K562 (cell line): ENCODE measurements around the gene EPB41L1. TPM values are rescaled to one million over a fixed set of nuclear protein-coding genes. Genes with fewer than 3 reads are reported as not detected.
A peak's percentile ranks its signal among the peaks of the same experiment; 100 is the strongest.

Experiments
- ATAC-seq: fragments of 200-7000 bp; cut with Tn5 transposase; 3 replicates; pipeline ENCODE4 v1.9.1; 2020; ENCODE audit warnings: moderate library complexity
- BruUV-seq: library from RNA; stranded (reverse); fragments of 400-500 nt; replicated peaks from 2 replicates; lab custom pipeline; 2021; lab: Mats Ljungman, UMichigan
- CTCF ChIA-PET: fragments of 300-600 bp; formaldehyde crosslinking; extraction: SDS; loops from one replicate; lab custom pipeline; 2021; ENCODE audit warnings: low intra/inter-chr PET ratio; lab: Yijun Ruan, JAX
- POLR2A ChIA-PET: fragments of 300-600, 350-650 bp; sonication (Branson Sonifier 250); formaldehyde crosslinking; extraction: SDS; loops from one replicate; lab custom pipeline; 2021; ENCODE audit warnings: antibody characterized with exemption, inconsistent platforms; lab: Yijun Ruan, JAX
- DNase-seq, 4 experiments: peaks; one replicate each; pipeline versions ENCODE4 v3.0.0 to v3.0.0-alpha.2; 2011 to 2018; ENCODE audit warnings: low spot score in 3 of 4, mixed read lengths in 3 of 4; ENCODE audit errors: extremely low read depth in 1 of 4
- FAIRE-seq: peaks from 2 replicates; lab custom pipeline; 2011; peaks lifted over from hg19 to GRCh38; lab: Jason Lieb, UNC
- H2AFZ ChIP-seq: 2 replicates; pipeline ENCODE4 v1.6.0; 2011; ENCODE audit warnings: low read depth, low read length, control low read depth, inconsistent platforms
- H3K27ac ChIP-seq: fragments of 200-600 bp; 3 replicates; pipeline ENCODE4 v1.8.0; 2011; ENCODE audit warnings: low read depth, mild to moderate bottlenecking, control low read depth, inconsistent platforms, low read length, moderate library complexity, mixed read lengths; ENCODE audit errors: extremely low read depth
- H3K27me3 ChIP-seq, 2 experiments: fragments of 300-600 bp in 1 of 2; 2 replicates in 1 of 2; 3 replicates in 1 of 2; pipeline versions ENCODE4 v1.6.0 to v1.8.0; 2011; ENCODE audit warnings: inconsistent platforms in 2 of 2, low read length in 2 of 2, mild to moderate bottlenecking in 1 of 2, mixed read lengths in 1 of 2, moderate library complexity in 1 of 2; ENCODE audit not compliant: control insufficient read depth in 2 of 2, insufficient read depth in 2 of 2
- H3K36me3 ChIP-seq: fragments of 300-600 bp; 3 replicates; pipeline ENCODE4 v1.8.0; 2011; ENCODE audit warnings: mild to moderate bottlenecking, low read length, inconsistent platforms; ENCODE audit not compliant: control insufficient read depth, insufficient read depth
- H3K4me1 ChIP-seq, 2 experiments: fragments of 200-600 bp in 1 of 2; replicated peaks in 1 of 2; 2 replicates in 1 of 2; 3 replicates in 1 of 2; pipeline versions ENCODE4 v1.5.1 to v1.8.0; 2011; ENCODE audit warnings: inconsistent platforms in 2 of 2, low read length in 2 of 2, mild to moderate bottlenecking in 1 of 2, mixed read lengths in 1 of 2, moderate library complexity in 1 of 2; ENCODE audit not compliant: control insufficient read depth in 2 of 2, insufficient read depth in 2 of 2
- H3K4me2 ChIP-seq: 2 replicates; pipeline ENCODE4 v1.6.1; 2011; ENCODE audit warnings: low read length, control low read depth, inconsistent platforms, mixed read lengths; ENCODE audit not compliant: insufficient read depth
- H3K4me3 ChIP-seq: fragments of 200-600 bp; sonication (generic), shearing (Covaris generic); 2 replicates; pipeline ENCODE4 v1.5.1; 2016; ENCODE audit warnings: control low read depth, inconsistent platforms
- H3K79me2 ChIP-seq: fragments of 200-600 bp; 3 replicates; pipeline ENCODE4 v1.8.0; 2011; ENCODE audit warnings: low read length, inconsistent platforms; ENCODE audit not compliant: control insufficient read depth, insufficient read depth
- H3K9ac ChIP-seq, 2 experiments: 2 replicates each; pipeline versions ENCODE4 v1.6.0 to v1.6.1; 2011; ENCODE audit warnings: low read depth in 2 of 2, low read length in 2 of 2, control low read depth in 1 of 2, inconsistent platforms in 1 of 2, mild to moderate bottlenecking in 1 of 2, mixed read lengths in 1 of 2; ENCODE audit not compliant: insufficient read depth in 1 of 2
- H3K9me1 ChIP-seq: one replicate; pipeline ENCODE4 v1.6.0; 2011; ENCODE audit warnings: inconsistent platforms, mild to moderate bottlenecking, low read length, moderate library complexity; ENCODE audit not compliant: control insufficient read depth, insufficient read depth
- H3K9me3 ChIP-seq: replicated peaks from 2 replicates; pipeline ENCODE4 v1.5.1; 2011; ENCODE audit warnings: low read depth, low read length, inconsistent platforms; ENCODE audit not compliant: control insufficient read depth, insufficient read depth
- H4K20me1 ChIP-seq: replicated peaks from 2 replicates; pipeline ENCODE4 v1.6.1; 2011; ENCODE audit warnings: low read length, inconsistent platforms, mixed read lengths; ENCODE audit not compliant: control insufficient read depth, insufficient read depth
- GTF2F1 ChIP-seq: IDR thresholded peaks from 2 replicates; pipeline ENCODE4 v1.6.1; 2011; ENCODE audit warnings: low read depth, low read length, improper control_type of control experiment
- NFIC ChIP-seq: fragments of 450-650 bp; IDR thresholded peaks from 2 replicates; pipeline ENCODE4 v1.6.1; 2017; ENCODE audit warnings: mild to moderate bottlenecking, inconsistent platforms
- ZBTB1 ChIP-seq: sonication (generic); formaldehyde crosslinking; IDR thresholded peaks from 2 replicates; pipeline ENCODE4 v1.8.1; 2023; ENCODE audit warnings: missing genetic modification reagents, low read depth, mild to moderate bottlenecking, borderline replicate concordance
- ZNF551 ChIP-seq: fragments of 250-450 bp; sonication (Bioruptor Pico); IDR thresholded peaks from 2 replicates; pipeline ENCODE4 v1.5.0; 2021; ENCODE audit warnings: mild to moderate bottlenecking, moderate library complexity
- WGBS: fragments of 100-300 bp; shearing (Covaris generic); methylation state at CpG from one replicate; pipeline ENCODE4 v1.1.6; 2016; ENCODE audit warnings: low coverage, mixed read lengths; ENCODE audit not compliant: insufficient coverage; ENCODE audit errors: missing lambda C conversion rate; 5-methylcytosine and 5-hydroxymethylcytosine counted together
- in situ Hi-C: fragments of 300-500 bp; cut with MboI; formaldehyde crosslinking; loops from 4 replicates; pipeline ENCODE4 v1.15.0; 2018; ENCODE audit warnings: inconsistent platforms, mixed read lengths
- intact Hi-C: fragments of 100-400 bp; cut with micrococcal nuclease; formaldehyde crosslinking; loops from 2 replicates; pipeline ENCODE4 v1.14.2; 2022
- polyA plus RNA-seq, 8 experiments: library from polyadenylated mRNA; depleted of rRNA in 4 of 8; stranded (reverse) in 5 of 8; unstranded in 3 of 8; fragments of >200 nt; fragmentation: Nextera tagmentation in 2 of 8; fragmentation: Illumina TruSeq in 1 of 8; extraction: Ambion mirVana in 2 of 8; extraction: Trizol in 1 of 8; gene quantifications; 2 replicates each; pipeline versions ENCODE4 v1.2.1 to v1.2.3, GENCODE V29; 2011 to 2014; ENCODE audit warnings: inconsistent platforms in 1 of 8, missing spikeins in 1 of 8
- total RNA-seq, 7 experiments: library from RNA; depleted of rRNA in 6 of 7; stranded (reverse); fragments of >200 nt in 6 of 7; fragmentation: Illumina TruSeq in 2 of 7; extraction: Trizol in 2 of 7; gene quantifications; 2 replicates each; pipeline versions ENCODE4 v1.2.1 to v1.2.3, GENCODE V29; 2011 to 2021; ENCODE audit warnings: low replicate concordance in 1 of 7
- TF ChIP-seq, protein P1 (sequence below), 2 experiments: fragments of 450-650 bp; IDR thresholded peaks; 2 replicates each; pipeline ENCODE4 v1.6.1; 2016; ENCODE audit warnings: mild to moderate bottlenecking in 2 of 2, borderline replicate concordance in 1 of 2, low read depth in 1 of 2, moderate library complexity in 1 of 2
- TF ChIP-seq, protein P2 (sequence below): fragments of 450-650 bp; IDR thresholded peaks from 2 replicates; pipeline ENCODE4 v1.6.1; 2016; ENCODE audit warnings: low read depth, mild to moderate bottlenecking, moderate library complexity

Gene EPB41L1
- total and polyA plus RNA-seq, 9 of the 15 experiments (the other 6 are each of a cell fraction or from before 2014, with no cell fraction given): 0.11 to 4.3 (median 1.3) TPM

DNA sequence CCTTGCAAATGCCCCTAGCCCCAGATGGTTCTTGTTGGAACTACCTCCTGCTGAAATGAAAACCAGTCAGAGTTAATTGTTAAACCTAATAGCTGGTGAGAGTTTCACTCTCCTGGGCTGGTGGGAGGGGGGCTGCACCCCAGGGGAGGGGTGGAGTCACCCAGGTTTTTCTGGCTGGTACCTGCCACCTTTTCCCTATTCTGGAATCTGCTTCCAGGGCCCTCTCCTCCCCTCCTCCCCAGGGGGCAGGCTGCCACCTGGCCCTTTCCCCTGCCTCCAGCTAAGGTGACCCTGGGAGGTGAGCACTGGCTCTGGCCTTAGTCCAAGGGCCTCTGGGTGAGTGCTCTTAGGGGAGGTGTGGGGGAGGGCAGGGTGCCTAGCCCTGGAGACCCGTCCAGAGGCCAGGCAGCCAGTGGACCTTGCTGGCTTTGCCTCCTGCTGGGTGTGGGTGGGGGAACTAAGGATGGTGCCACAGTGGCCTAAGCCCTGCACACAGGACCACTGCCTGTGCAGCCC, 48.8 kb upstream of the EPB41L1 start:
- CTCF ChIA-PET: no interaction called here
- POLR2A ChIA-PET: no interaction called here
- H4K20me1 ChIP-seq: no peaks in the 10 kb centered on the region
- BruUV-seq: no TSS peak
- H3K27me3 ChIP-seq: no peaks in the 10 kb centered on the region
- DNase-seq: no peak
- intact Hi-C loops (no loop called here), in situ Hi-C loops (no loop called here)
- no peaks in the 10 kb centered on the region for H3K9me1 ChIP-seq
- no peak overlapping the region for H2AFZ ChIP-seq
- no peaks in the 10 kb centered on the region for H3K9me3 ChIP-seq
- no peak overlapping the region for H3K4me2 ChIP-seq
- H3K4me1 ChIP-seq: peaks cover 3 to 8% of the 10 kb centered on the region in 2 experiments; a peak in 4 of 5 replicates
- H3K9ac ChIP-seq: peak overlapping the region in 1 of 2 experiments; percentile 54; a peak in 1 of 4 replicates
- WGBS: 20% methylated on average over 1 of the region's 1 CpG
- no peak for FAIRE-seq
- no peaks in the 10 kb centered on the region for H3K79me2 ChIP-seq
- no peak overlapping the region for H3K4me3 ChIP-seq
- no peaks in the 10 kb centered on the region for H3K36me3 ChIP-seq
- ATAC-seq: peak; percentile 16; the same call in 1 of the 3 replicates
- H3K27ac ChIP-seq: no peak overlapping the region
- no peak for TF ChIP-seq GTF2F1
- TF ChIP-seq NFIC: peak; percentile 13; the same call in 1 of the 2 replicates
- TF ChIP-seq, protein P1, sequence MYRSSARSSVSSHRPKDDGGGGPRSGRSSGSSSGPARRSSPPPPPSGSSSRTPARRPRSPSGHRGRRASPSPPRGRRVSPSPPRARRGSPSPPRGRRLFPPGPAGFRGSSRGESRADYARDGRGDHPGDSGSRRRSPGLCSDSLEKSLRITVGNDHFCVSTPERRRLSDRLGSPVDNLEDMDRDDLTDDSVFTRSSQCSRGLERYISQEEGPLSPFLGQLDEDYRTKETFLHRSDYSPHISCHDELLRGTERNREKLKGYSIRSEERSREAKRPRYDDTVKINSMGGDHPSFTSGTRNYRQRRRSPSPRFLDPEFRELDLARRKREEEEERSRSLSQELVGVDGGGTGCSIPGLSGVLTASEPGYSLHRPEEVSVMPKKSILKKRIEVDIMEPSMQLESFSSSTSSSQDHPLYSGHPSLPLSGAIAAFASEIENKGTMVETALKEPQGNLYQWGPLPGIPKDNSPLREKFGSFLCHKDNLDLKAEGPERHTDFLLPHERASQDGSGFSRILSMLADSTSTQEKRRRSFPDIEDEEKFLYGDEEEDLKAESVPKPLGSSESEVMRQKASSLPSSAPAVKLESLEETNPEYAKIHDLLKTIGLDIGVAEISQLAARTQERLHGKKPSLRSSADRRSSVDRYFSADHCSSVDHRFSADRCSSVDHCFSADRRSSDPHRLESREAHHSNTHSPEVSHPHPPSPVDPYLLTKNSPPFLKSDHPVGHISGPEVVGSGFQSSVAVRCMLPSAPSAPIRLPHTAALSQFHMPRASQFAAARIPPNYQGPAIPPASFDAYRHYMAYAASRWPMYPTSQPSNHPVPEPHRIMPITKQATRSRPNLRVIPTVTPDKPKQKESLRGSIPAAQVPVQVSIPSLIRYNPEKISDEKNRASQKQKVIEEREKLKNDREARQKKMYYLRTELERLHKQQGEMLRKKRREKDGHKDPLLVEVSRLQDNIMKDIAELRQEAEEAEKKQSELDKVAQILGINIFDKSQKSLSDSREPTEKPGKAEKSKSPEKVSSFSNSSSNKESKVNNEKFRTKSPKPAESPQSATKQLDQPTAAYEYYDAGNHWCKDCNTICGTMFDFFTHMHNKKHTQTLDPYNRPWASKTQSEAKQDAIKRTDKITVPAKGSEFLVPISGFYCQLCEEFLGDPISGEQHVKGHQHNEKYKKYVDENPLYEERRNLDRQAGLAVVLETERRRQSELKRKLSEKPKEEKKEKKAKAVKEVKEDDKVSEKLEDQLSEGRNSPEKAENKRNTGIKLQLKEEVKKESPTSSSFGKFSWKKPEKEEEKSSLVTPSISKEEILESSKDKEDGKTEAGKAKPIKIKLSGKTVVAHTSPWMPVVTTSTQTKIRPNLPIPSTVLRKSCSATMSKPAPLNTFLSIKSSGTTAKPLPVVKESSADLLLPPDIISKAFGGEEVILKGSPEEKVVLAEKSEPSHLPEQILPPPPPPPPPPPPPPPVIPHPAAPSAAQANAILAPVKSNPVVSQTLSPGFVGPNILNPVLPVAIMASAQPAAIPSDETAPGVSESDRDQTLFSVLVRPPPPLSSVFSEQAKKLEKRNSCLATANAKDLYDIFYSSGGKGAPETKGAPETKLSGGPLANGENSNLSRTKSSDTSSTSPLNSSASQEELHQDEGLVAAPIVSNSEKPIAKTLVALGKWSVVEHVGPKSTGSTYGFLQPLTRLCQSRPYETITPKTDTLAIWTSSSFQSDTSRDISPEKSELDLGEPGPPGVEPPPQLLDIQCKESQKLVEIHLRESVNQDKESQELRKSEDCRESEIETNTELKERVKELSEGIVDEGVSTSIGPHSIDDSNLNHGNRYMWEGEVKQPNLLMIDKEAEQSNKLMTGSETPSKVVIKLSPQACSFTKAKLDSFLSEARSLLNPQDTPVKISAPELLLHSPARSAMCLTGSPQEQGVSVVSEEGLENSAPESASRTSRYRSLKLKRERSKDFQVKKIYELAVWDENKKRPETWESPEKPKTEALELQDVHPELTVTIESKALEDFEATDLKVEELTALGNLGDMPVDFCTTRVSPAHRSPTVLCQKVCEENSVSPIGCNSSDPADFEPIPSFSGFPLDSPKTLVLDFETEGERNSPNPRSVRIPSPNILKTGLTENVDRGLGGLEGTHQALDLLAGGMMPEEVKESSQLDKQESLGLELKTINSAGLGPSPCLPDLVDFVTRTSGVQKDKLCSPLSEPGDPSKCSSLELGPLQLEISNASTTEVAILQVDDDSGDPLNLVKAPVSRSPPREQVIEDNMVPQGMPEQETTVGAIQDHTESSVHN (IDR thresholded peaks at IDR 0.05; ENCODE audit: borderline replicate concordance in 1 of 2, low read depth in 1 of 2): no peak
- no peak for TF ChIP-seq ZNF551 (CRISPR knock-in tag)
- no peak for TF ChIP-seq ZBTB1 (CRISPR knock-in tag)
- TF ChIP-seq, protein P2, sequence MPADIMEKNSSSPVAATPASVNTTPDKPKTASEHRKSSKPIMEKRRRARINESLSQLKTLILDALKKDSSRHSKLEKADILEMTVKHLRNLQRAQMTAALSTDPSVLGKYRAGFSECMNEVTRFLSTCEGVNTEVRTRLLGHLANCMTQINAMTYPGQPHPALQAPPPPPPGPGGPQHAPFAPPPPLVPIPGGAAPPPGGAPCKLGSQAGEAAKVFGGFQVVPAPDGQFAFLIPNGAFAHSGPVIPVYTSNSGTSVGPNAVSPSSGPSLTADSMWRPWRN: no peak
